Measurements from ENCODE around the gene TRIM52. TPM values are rescaled to one million over a fixed set of nuclear protein-coding genes. Genes with fewer than 3 reads are reported as not detected.

TRIM52 gene
- total RNA-seq, 1 experiment from 2014 or later: 9.3 TPM

DNA sequence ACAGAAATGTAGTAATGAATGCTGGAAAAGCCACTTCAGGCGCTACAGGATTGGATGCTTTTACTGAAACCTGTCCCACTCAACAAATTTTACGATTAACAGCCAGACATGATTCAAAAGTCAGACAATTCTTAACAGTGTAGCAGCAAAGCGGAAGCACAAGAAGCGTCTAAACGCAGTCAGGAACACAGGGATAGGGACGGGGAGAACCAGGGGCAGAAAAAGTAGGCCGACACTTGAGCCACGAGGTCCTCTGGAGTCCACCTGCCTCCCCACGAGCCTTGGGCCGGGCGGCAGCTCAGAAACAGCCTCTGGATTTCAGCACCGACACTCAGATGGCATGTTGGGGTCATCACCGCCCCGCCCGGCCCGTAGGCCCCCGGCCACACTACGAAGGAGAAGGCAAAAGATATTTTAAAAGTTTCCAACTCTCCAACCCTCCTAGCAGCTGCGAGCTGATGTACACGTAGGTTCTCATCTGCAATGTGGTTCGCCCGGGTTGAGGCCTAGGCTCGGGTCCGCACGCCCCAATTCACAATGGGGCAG is 17.9 kb downstream of the TRIM52 start:
- BruUV-seq (replicated peaks): TSS peak; percentile 79
- in situ Hi-C loops (cut with HindIII; ENCODE audit: low pct_unique_long_range_greater_than_20kb, low sequenced_read_pairs): no loop called here
- intact Hi-C loops (cut with micrococcal nuclease; ENCODE audit: unreplicated experiment): no loop called here

DNA sequence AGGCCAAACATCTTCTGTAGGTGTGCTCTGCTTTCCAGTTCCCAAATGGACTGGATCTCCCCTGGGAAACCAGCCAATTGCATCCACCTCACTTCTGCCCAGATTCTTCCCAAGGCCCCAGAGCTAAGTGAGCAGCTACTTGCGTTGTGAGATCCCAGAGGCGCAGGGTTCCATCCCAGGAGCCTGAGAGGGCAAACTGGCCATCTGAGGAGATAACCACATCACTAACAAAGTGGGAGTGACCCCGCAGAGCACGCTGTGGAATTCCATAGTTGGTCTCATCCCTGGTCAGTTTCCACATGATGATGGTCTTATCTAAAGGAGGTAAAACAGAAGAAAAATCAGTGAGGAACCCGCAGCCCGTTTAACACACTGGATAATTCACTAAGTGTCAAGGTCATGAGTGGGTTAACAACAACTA is 18.9 kb downstream of the TRIM52 start:
- no peaks in the 10 kb centered on the region for H3K9me3 ChIP-seq (ENCODE audit: control insufficient read depth, insufficient read depth, low read depth, low read length)
- peak overlapping the region; percentile 78 to 97 for H3K4me3 ChIP-seq (ENCODE audit: low read depth in 2 of 2, low read length in 2 of 2)
- no peak for ATAC-seq
- no peak for TF ChIP-seq SIN3A (IDR thresholded peaks at IDR 0.05; ENCODE audit: borderline replicate concordance, insufficient read depth, low read depth, low read length)
- TF ChIP-seq POLR2AphosphoS5 (IDR thresholded peaks at IDR 0.05; ENCODE audit: low read depth, low read length): 0 out of 2 replicates have a peak, but pooled peaks have one; percentile 43
- POLR2A ChIA-PET: no interaction called here
- peak overlapping the region; percentile 99 for H3K27ac ChIP-seq (ENCODE audit: low read length)
- H3K36me3 ChIP-seq (ENCODE audit: control insufficient read depth, insufficient read depth, low read length): peaks cover 41% of the 10 kb centered on the region
- no peaks in the 10 kb centered on the region for H3K27me3 ChIP-seq (ENCODE audit: control insufficient read depth, insufficient read depth, low read length)
- BruUV-seq (replicated peaks): no TSS peak
- DNase-seq (ENCODE audit: low read depth, low spot score): no peak
- in situ Hi-C loops (cut with HindIII; ENCODE audit: low pct_unique_long_range_greater_than_20kb, low sequenced_read_pairs): no loop called here
- CTCF ChIA-PET: no interaction called here
- H3K4me1 ChIP-seq (ENCODE audit: control insufficient read depth, insufficient read depth, low read length): peaks cover 32% of the 10 kb centered on the region
- intact Hi-C loops (cut with micrococcal nuclease; ENCODE audit: unreplicated experiment): no loop called here

More for the DNA sequence above, 17.9 kb downstream of the TRIM52 start:
- peaks cover 32% of the 10 kb centered on the region for H3K36me3 ChIP-seq (ENCODE audit: control insufficient read depth, insufficient read depth, low read length)
- H3K9me3 ChIP-seq (ENCODE audit: control insufficient read depth, insufficient read depth, low read depth, low read length): no peaks in the 10 kb centered on the region
- ChIA-PET CTCF (no interaction called here), POLR2A (interaction anchor here (1.0 kb wide), 1 partner anchor 20 kb away, joined by 9 read pairs; the partner anchor contains the start of gene TRIM41)
- ATAC-seq (no peak; the same call in 1 of the 2 replicates), DNase-seq (ENCODE audit: low read depth, low spot score) (no peak)
- TF ChIP-seq TCF7L2 (IDR thresholded peaks at IDR 0.05; ENCODE audit: low read depth, low read length) (no peak), SIN3A (IDR thresholded peaks at IDR 0.05; ENCODE audit: borderline replicate concordance, insufficient read depth, low read depth, low read length) (no peak), POLR2AphosphoS5 (IDR thresholded peaks at IDR 0.05; ENCODE audit: low read depth, low read length) (no peak)
- TF ChIP-seq, protein P1, sequence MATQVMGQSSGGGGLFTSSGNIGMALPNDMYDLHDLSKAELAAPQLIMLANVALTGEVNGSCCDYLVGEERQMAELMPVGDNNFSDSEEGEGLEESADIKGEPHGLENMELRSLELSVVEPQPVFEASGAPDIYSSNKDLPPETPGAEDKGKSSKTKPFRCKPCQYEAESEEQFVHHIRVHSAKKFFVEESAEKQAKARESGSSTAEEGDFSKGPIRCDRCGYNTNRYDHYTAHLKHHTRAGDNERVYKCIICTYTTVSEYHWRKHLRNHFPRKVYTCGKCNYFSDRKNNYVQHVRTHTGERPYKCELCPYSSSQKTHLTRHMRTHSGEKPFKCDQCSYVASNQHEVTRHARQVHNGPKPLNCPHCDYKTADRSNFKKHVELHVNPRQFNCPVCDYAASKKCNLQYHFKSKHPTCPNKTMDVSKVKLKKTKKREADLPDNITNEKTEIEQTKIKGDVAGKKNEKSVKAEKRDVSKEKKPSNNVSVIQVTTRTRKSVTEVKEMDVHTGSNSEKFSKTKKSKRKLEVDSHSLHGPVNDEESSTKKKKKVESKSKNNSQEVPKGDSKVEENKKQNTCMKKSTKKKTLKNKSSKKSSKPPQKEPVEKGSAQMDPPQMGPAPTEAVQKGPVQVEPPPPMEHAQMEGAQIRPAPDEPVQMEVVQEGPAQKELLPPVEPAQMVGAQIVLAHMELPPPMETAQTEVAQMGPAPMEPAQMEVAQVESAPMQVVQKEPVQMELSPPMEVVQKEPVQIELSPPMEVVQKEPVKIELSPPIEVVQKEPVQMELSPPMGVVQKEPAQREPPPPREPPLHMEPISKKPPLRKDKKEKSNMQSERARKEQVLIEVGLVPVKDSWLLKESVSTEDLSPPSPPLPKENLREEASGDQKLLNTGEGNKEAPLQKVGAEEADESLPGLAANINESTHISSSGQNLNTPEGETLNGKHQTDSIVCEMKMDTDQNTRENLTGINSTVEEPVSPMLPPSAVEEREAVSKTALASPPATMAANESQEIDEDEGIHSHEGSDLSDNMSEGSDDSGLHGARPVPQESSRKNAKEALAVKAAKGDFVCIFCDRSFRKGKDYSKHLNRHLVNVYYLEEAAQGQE (IDR thresholded peaks at IDR 0.05; ENCODE audit: insufficient read depth in 1 of 2, low read depth in 2 of 2, low read length in 1 of 2): no peak
- TF ChIP-seq, protein P2, sequence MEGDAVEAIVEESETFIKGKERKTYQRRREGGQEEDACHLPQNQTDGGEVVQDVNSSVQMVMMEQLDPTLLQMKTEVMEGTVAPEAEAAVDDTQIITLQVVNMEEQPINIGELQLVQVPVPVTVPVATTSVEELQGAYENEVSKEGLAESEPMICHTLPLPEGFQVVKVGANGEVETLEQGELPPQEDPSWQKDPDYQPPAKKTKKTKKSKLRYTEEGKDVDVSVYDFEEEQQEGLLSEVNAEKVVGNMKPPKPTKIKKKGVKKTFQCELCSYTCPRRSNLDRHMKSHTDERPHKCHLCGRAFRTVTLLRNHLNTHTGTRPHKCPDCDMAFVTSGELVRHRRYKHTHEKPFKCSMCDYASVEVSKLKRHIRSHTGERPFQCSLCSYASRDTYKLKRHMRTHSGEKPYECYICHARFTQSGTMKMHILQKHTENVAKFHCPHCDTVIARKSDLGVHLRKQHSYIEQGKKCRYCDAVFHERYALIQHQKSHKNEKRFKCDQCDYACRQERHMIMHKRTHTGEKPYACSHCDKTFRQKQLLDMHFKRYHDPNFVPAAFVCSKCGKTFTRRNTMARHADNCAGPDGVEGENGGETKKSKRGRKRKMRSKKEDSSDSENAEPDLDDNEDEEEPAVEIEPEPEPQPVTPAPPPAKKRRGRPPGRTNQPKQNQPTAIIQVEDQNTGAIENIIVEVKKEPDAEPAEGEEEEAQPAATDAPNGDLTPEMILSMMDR (IDR thresholded peaks at IDR 0.05): no peak
- H3K4me3 ChIP-seq (ENCODE audit: low read depth in 2 of 2, low read length in 2 of 2): peak overlapping the region; percentile 78 to 97
- H3K27ac ChIP-seq (ENCODE audit: low read length): peak overlapping the region; percentile 99
- H3K27me3 ChIP-seq (ENCODE audit: control insufficient read depth, insufficient read depth, low read length): no peaks in the 10 kb centered on the region
- H3K4me1 ChIP-seq (ENCODE audit: control insufficient read depth, insufficient read depth, low read length): peaks cover 32% of the 10 kb centered on the region

DNA sequence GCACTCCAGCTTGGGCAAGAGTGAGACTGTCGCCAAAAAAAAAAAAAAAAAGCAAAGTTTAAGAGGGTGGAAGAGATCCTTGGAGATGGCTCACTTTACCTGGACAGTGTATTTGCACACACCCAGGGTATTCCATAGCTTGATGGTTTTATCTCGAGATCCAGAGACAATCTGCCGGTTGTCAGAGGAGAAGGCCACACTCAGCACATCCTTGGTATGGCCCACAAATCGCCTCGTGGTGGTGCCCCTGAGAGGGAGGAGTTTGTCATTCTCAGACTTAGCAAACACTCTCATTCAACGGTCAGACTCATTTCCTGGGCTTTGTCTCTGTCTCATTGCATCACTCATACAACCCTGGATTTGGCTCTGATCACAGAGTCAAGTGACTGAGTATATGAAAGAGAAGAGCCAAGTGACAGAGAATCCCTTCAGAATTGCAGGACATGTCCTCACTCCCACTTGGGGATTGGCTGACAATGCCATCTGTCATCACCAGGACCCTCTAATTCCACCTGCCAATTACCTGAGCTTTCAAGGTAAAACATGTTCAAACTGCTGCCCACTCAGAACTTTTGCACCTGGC is 19.5 kb downstream of the TRIM52 start:
- H3K36me3 ChIP-seq (ENCODE audit: control insufficient read depth, insufficient read depth, low read length): peaks cover 42% of the 10 kb centered on the region
- ChIA-PET POLR2A (no interaction called here), CTCF (no interaction called here)
- TF ChIP-seq SIN3A (IDR thresholded peaks at IDR 0.05; ENCODE audit: borderline replicate concordance, insufficient read depth, low read depth, low read length): no peak
- TF ChIP-seq, protein P1 (IDR thresholded peaks at IDR 0.05; ENCODE audit: insufficient read depth in 1 of 2, low read depth in 2 of 2, low read length in 1 of 2): no peak
- peak; percentile 56 for TF ChIP-seq POLR2AphosphoS5 (IDR thresholded peaks at IDR 0.05; ENCODE audit: low read depth, low read length)
- TF ChIP-seq TCF7L2 (IDR thresholded peaks at IDR 0.05; ENCODE audit: low read depth, low read length): no peak
- no TSS peak for BruUV-seq (replicated peaks)
- H3K27ac ChIP-seq (ENCODE audit: low read length): peak overlapping the region; percentile 99
- peak overlapping the region; percentile 78 to 97 for H3K4me3 ChIP-seq (ENCODE audit: low read depth in 2 of 2, low read length in 2 of 2)
- no peak for ATAC-seq
- intact Hi-C loops (cut with micrococcal nuclease; ENCODE audit: unreplicated experiment) (no loop called here), in situ Hi-C loops (cut with HindIII; ENCODE audit: low pct_unique_long_range_greater_than_20kb, low sequenced_read_pairs) (no loop called here)
- H3K27me3 ChIP-seq (ENCODE audit: control insufficient read depth, insufficient read depth, low read length): no peaks in the 10 kb centered on the region
- H3K4me1 ChIP-seq (ENCODE audit: control insufficient read depth, insufficient read depth, low read length): peaks cover 32% of the 10 kb centered on the region
- DNase-seq (ENCODE audit: low read depth, low spot score): peak; percentile 95
- H3K9me3 ChIP-seq (ENCODE audit: control insufficient read depth, insufficient read depth, low read depth, low read length): no peaks in the 10 kb centered on the region
